Ascending aorta (tissue), 2 donors: Measurements from ENCODE around the gene RANBP2. TPM values are rescaled to one million over a fixed set of nuclear protein-coding genes. Genes with fewer than 3 reads are reported as not detected.

Source experiments
- DNase-seq, 2 donors: peaks; one replicate each; pipeline ENCODE4 v3.0.0-alpha.2; 2019; ENCODE audit warnings: low spot score in 2 of 2
- H3K27ac ChIP-seq, 2 donors: fragments of 200-600 bp; sonication (generic); one replicate each; pipeline ENCODE4 v1.5.1; 2016 to 2017; ENCODE audit warnings: mild to moderate bottlenecking in 1 of 2
- H3K27me3 ChIP-seq: fragments of 200-600 bp; sonication (generic); one replicate; pipeline ENCODE4 v1.5.1; 2017
- H3K36me3 ChIP-seq, 2 donors: fragments of 200-600 bp; sonication (generic); one replicate each; pipeline ENCODE4 v1.5.1; 2016
- H3K4me1 ChIP-seq, 2 donors: fragments of 200-600 bp; sonication (generic); one replicate each; pipeline ENCODE4 v1.5.1; 2016 to 2017; ENCODE audit warnings: mild to moderate bottlenecking in 1 of 2
- H3K4me3 ChIP-seq, 2 donors: fragments of 200-600 bp; sonication (generic); one replicate each; pipeline ENCODE4 v1.5.1; 2016 to 2017; ENCODE audit warnings: mild to moderate bottlenecking in 1 of 2
- H3K9me3 ChIP-seq, 2 donors: fragments of 200-600 bp; sonication (generic); one replicate each; pipeline ENCODE4 v1.5.1; 2016
- CTCF ChIP-seq, 3 experiments: fragments of 200-600 bp in 2 of 3; fragments of 450-650 bp in 1 of 3; sonication (generic) in 2 of 3; IDR thresholded peaks; one replicate each; pipeline ENCODE4 v1.5.1; 2016 to 2019; ENCODE audit warnings: antibody characterized with exemption in 3 of 3, mild to moderate bottlenecking in 1 of 3, moderate library complexity in 1 of 3
- intact Hi-C: fragments of 100-400 bp; cut with DNase I; formaldehyde crosslinking; loops from one replicate; pipeline ENCODE4 v1.15.1; 2023
- total RNA-seq: library from RNA; depleted of rRNA; stranded (reverse); fragments of >200 nt; gene quantifications from one replicate; pipeline ENCODE4 v1.1.0, GENCODE V29; 2016

The RANBP2 gene
- total RNA-seq, 1 donor from 2014 or later = 15.5 TPM

- no peaks in the 10 kb centered on the region for H3K4me1 ChIP-seq
- intact Hi-C loops = no loop called here
These were observed 87.3 kb downstream of the RANBP2 start for GRCh38 chr2:108806371-108807113.

GRCh38 chr2:108809936-108810335 is 90.7 kb downstream of the RANBP2 start:
- H3K4me1 ChIP-seq = no peaks in the 10 kb centered on the region
- TF ChIP-seq CTCF (IDR thresholded peaks at IDR 0.05) = no peak
- peaks cover 8 to 18% of the 10 kb centered on the region in 2 donors for H3K9me3 ChIP-seq
- no peak overlapping the region for H3K27ac ChIP-seq
- no peak overlapping the region for H3K4me3 ChIP-seq
- intact Hi-C loops = no loop called here
- DNase-seq = no peak
- H3K27me3 ChIP-seq = no peaks in the 10 kb centered on the region
- H3K36me3 ChIP-seq = peaks cover 0 to 11% of the 10 kb centered on the region in 2 donors

More at GRCh38 chr2:108806371-108807113, 87.3 kb downstream of the RANBP2 start:
- DNase-seq = no peak
- H3K27ac ChIP-seq = no peak overlapping the region
- no peaks in the 10 kb centered on the region for H3K27me3 ChIP-seq
- H3K36me3 ChIP-seq = peaks cover 0 to 7% of the 10 kb centered on the region in 2 donors
- no peak overlapping the region for H3K4me3 ChIP-seq
- no peak for TF ChIP-seq CTCF (IDR thresholded peaks at IDR 0.05)
- H3K9me3 ChIP-seq = peaks cover 8 to 18% of the 10 kb centered on the region in 2 donors

GRCh38 chr2:108810993-108811957 is 92.0 kb downstream of the RANBP2 start:
- intact Hi-C loops = no loop called here
- DNase-seq = no peak
- peaks cover under 1 to 14% of the 10 kb centered on the region in 2 donors for H3K36me3 ChIP-seq
- H3K9me3 ChIP-seq = peaks cover 8 to 18% of the 10 kb centered on the region in 2 donors
- H3K27ac ChIP-seq = no peak overlapping the region
- TF ChIP-seq CTCF (IDR thresholded peaks at IDR 0.05) = no peak
- H3K27me3 ChIP-seq = no peaks in the 10 kb centered on the region
- no peak overlapping the region for H3K4me3 ChIP-seq
- no peaks in the 10 kb centered on the region for H3K4me1 ChIP-seq

- Histone ChIP-seq H3K27me3 (no peaks in the 10 kb centered on the region), H3K36me3 (peaks cover 7 to 30% of the 10 kb centered on the region in 2 donors), H3K9me3 (peaks cover 8 to 18% of the 10 kb centered on the region in 2 donors), H3K27ac (no peak overlapping the region), H3K4me3 (no peak overlapping the region), H3K4me1 (no peaks in the 10 kb centered on the region)
- no peak for DNase-seq
- TF ChIP-seq CTCF (IDR thresholded peaks at IDR 0.05) = no peak
- intact Hi-C loops = no loop called here
These were observed 94.5 kb downstream of the RANBP2 start for GRCh38 chr2:108813732-108814131.

- Histone ChIP-seq H3K27ac (no peak overlapping the region), H3K36me3 (peaks cover 7 to 19% of the 10 kb centered on the region in 2 donors), H3K4me3 (no peak overlapping the region), H3K9me3 (peaks cover 0 to 13% of the 10 kb centered on the region in 2 donors), H3K4me1 (no peaks in the 10 kb centered on the region), H3K27me3 (no peaks in the 10 kb centered on the region)
- no peak for TF ChIP-seq CTCF (IDR thresholded peaks at IDR 0.05)
- intact Hi-C loops = no loop called here
- DNase-seq = no peak
These were observed 101.2 kb downstream of the RANBP2 start for GRCh38 chr2:108820482-108820881.
